HepG2 (cell line): ENCODE results near the gene CEBPZOS. TPM values are rescaled to one million over a fixed set of nuclear protein-coding genes. Genes with fewer than 3 reads are reported as not detected.

Source experiments
- ATAC-seq: fragments of 200-7000 bp; cut with Tn5 transposase; 3 replicates; pipeline ENCODE4 v1.9.1; 2020; ENCODE audit warnings: mild to moderate bottlenecking, moderate library complexity
- BruUV-seq: library from RNA; stranded (reverse); fragments of 400-500 nt; replicated peaks from 2 replicates; lab custom pipeline; 2021; lab: Mats Ljungman, UMichigan
- CTCF ChIA-PET: fragments of 300-600 bp; formaldehyde crosslinking; extraction: SDS; loops from one replicate; lab custom pipeline; 2021; ENCODE audit warnings: low total read pairs, inconsistent platforms, low intra/inter-chr PET ratio; lab: Yijun Ruan, JAX
- POLR2A ChIA-PET: fragments of 350-600 bp; sonication (Branson Sonifier 250); formaldehyde crosslinking; loops from one replicate; lab custom pipeline; 2020; ENCODE audit warnings: antibody characterized with exemption, inconsistent platforms; lab: Yijun Ruan, JAX
- DNase-seq: peaks from one replicate; pipeline ENCODE4 v3.0.0-alpha.2; 2015; ENCODE audit warnings: low spot score
- FAIRE-seq: peaks from 3 replicates; lab custom pipeline; 2011; peaks lifted over from hg19 to GRCh38; lab: Jason Lieb, UNC
- H2AFZ ChIP-seq: one replicate; pipeline ENCODE4 v1.6.1; 2011; ENCODE audit warnings: low read length, inconsistent platforms
- H3K27ac ChIP-seq: fragments of 300-600 bp; 3 replicates; pipeline ENCODE4 v1.8.0; 2011; ENCODE audit warnings: mixed run types, mild to moderate bottlenecking, mixed read lengths, low read length, inconsistent platforms; ENCODE audit not compliant: insufficient read depth; ENCODE audit errors: extremely low read length
- H3K27me3 ChIP-seq, 2 experiments: fragments of 200-600 bp in 1 of 2; 2 replicates in 1 of 2; 3 replicates in 1 of 2; pipeline versions ENCODE4 v1.6.0 to v1.8.0; 2011; ENCODE audit warnings: low read length in 2 of 2, mild to moderate bottlenecking in 2 of 2, moderate library complexity in 2 of 2, inconsistent platforms in 1 of 2; ENCODE audit not compliant: insufficient read depth in 2 of 2, control insufficient read depth in 1 of 2
- H3K36me3 ChIP-seq, 2 experiments: fragments of 200-600 bp in 1 of 2; replicated peaks in 1 of 2; 2 replicates in 1 of 2; 3 replicates in 1 of 2; pipeline versions ENCODE4 v1.5.1 to v1.8.0; 2011; ENCODE audit warnings: low read length in 2 of 2, inconsistent platforms in 1 of 2; ENCODE audit not compliant: insufficient read depth in 2 of 2, control insufficient read depth in 1 of 2
- H3K4me1 ChIP-seq: 2 replicates; pipeline ENCODE4 v1.5.1; 2012; ENCODE audit warnings: low read length, inconsistent platforms; ENCODE audit not compliant: insufficient read depth
- H3K4me2 ChIP-seq: 2 replicates; pipeline ENCODE4 v1.6.0; 2011; ENCODE audit warnings: low read depth, low read length, inconsistent platforms
- H3K4me3 ChIP-seq, 3 experiments: fragments of 200-600 bp in 1 of 3; sonication (generic), shearing (Covaris generic) in 1 of 3; replicated peaks in 1 of 3; 2 replicates each; pipeline ENCODE4 v1.5.1; 2011 to 2016; ENCODE audit warnings: low read length in 3 of 3, inconsistent platforms in 2 of 3, low read depth in 2 of 3, mild to moderate bottlenecking in 2 of 3, control low read depth in 1 of 3, mixed read lengths in 1 of 3; ENCODE audit not compliant: insufficient read depth in 1 of 3
- H3K79me2 ChIP-seq: one replicate; pipeline ENCODE4 v1.6.1; 2011; ENCODE audit warnings: low read length, inconsistent platforms; ENCODE audit not compliant: insufficient read depth
- H3K9ac ChIP-seq: 2 replicates; pipeline ENCODE4 v1.6.0; 2011; ENCODE audit warnings: mild to moderate bottlenecking, low read depth, low read length, inconsistent platforms; ENCODE audit not compliant: insufficient read depth
- H3K9me3 ChIP-seq: 2 replicates; pipeline ENCODE4 v1.5.1; 2012; ENCODE audit warnings: mild to moderate bottlenecking, low read length
- H4K20me1 ChIP-seq: 2 replicates; pipeline ENCODE4 v1.6.0; 2011; ENCODE audit warnings: inconsistent platforms, mild to moderate bottlenecking, low read length, moderate library complexity; ENCODE audit not compliant: insufficient read depth
- EEA1 ChIP-seq: sonication (generic); formaldehyde crosslinking; IDR thresholded peaks from 2 replicates; pipeline ENCODE4 v1.5.1; 2020; ENCODE audit warnings: mild to moderate bottlenecking, missing genetic modification reagents, borderline replicate concordance
- GTF2F1 ChIP-seq: fragments of 150-350 bp; IDR thresholded peaks from 2 replicates; pipeline ENCODE4 v1.6.1; 2014; ENCODE audit warnings: low read length
- PATZ1 ChIP-seq: sonication (generic); formaldehyde crosslinking; IDR thresholded peaks from 2 replicates; pipeline ENCODE4 v1.4.0; 2020; ENCODE audit warnings: missing genetic modification reagents
- REST ChIP-seq, 2 experiments: IDR thresholded peaks; 2 replicates each; pipeline ENCODE4 v1.6.1; 2011 to 2012; ENCODE audit warnings: low read length in 2 of 2, borderline replicate concordance in 1 of 2, low read depth in 1 of 2, mild to moderate bottlenecking in 1 of 2, moderate library complexity in 1 of 2
- TEAD3 ChIP-seq: optimal IDR thresholded peaks from 2 replicates; pipeline ENCODE3; 2016; ENCODE audit warnings: borderline replicate concordance
- ZBTB7A ChIP-seq: sonication (generic); formaldehyde crosslinking; IDR thresholded peaks from 2 replicates; pipeline ENCODE4 v1.8.0; 2022; ENCODE audit warnings: mild to moderate bottlenecking, missing genetic modification reagents
- ZNF207 ChIP-seq: fragments of 450-650 bp; IDR thresholded peaks from 2 replicates; pipeline ENCODE4 v1.6.1; 2016; ENCODE audit warnings: antibody characterized with exemption, borderline replicate concordance
- WGBS: methylation state at CpG from one replicate; pipeline ENCODE4 v1.1.6; 2017; ENCODE audit warnings: low lambda C conversion rate; 5-methylcytosine and 5-hydroxymethylcytosine counted together
- in situ Hi-C: cut with HindIII; loops from 2 replicates; pipeline ENCODE4 v1.10.0; 2017; ENCODE audit warnings: low pct_unique_long_range_greater_than_20kb; ENCODE audit not compliant: extremely low pct_ligation_motif_present
- intact Hi-C: fragments of 100-400 bp; cut with micrococcal nuclease; formaldehyde crosslinking; loops from one replicate; pipeline ENCODE4 v1.10.0; 2022; ENCODE audit not compliant: unreplicated experiment
- polyA plus RNA-seq, 8 experiments: library from polyadenylated mRNA; depleted of rRNA in 3 of 8; stranded (reverse) in 7 of 8; unstranded in 1 of 8; fragments of >200 nt; fragmentation: Illumina TruSeq in 4 of 8; extraction: Trizol in 4 of 8; gene quantifications; 2 replicates each; pipeline versions ENCODE4 v1.2.1 to v1.2.3, GENCODE V29; 2011 to 2016; ENCODE audit warnings: low read depth in 4 of 8, missing spikeins in 1 of 8, mixed read lengths in 1 of 8; ENCODE audit not compliant: insufficient read depth in 1 of 8
- total RNA-seq, 5 experiments: library from RNA; depleted of rRNA; stranded (reverse); fragments of >200 nt; fragmentation: Illumina TruSeq; extraction: Trizol; gene quantifications; 2 replicates each; pipeline ENCODE4 v1.2.3, GENCODE V29; 2016; ENCODE audit warnings: low read depth in 1 of 5
- TF ChIP-seq, protein P1 (sequence below): sonication (generic); formaldehyde crosslinking; IDR thresholded peaks from 2 replicates; pipeline ENCODE4 v1.4.0; 2020; ENCODE audit warnings: missing genetic modification reagents
- TF ChIP-seq, protein P2 (sequence below): sonication (generic); formaldehyde crosslinking; IDR thresholded peaks from 2 replicates; pipeline ENCODE4 v1.4.0; 2020; ENCODE audit warnings: missing genetic modification reagents, borderline replicate concordance

Gene CEBPZOS
- total and polyA plus RNA-seq, 2 of the 13 experiments (the other 11 are each of a cell fraction or from before 2014, with no cell fraction given) = 18.6 to 44.7 TPM

- Histone ChIP-seq H3K27me3 (peaks cover 0 to 16% of the 10 kb centered on the region in 2 experiments; a peak in 2 of 5 replicates), H3K4me3 (no peak overlapping the region), H3K79me2 (no peaks in the 10 kb centered on the region), H3K27ac (no peak overlapping the region), H4K20me1 (no peaks in the 10 kb centered on the region), H3K9me3 (no peaks in the 10 kb centered on the region), H3K9ac (no peak overlapping the region), H3K4me1 (peaks cover 15% of the 10 kb centered on the region), H3K36me3 (no peaks in the 10 kb centered on the region), H2AFZ (no peak overlapping the region), H3K4me2 (no peak overlapping the region)
- in situ Hi-C loops (loop anchor here (25.0 kb wide), 1 partner anchor 714 kb away; no protein-coding TSS in a partner anchor), intact Hi-C loops (no loop called here)
- no TSS peak for BruUV-seq
- no peak for ATAC-seq
- FAIRE-seq = no peak
- DNase-seq = no peak
- ChIA-PET CTCF (no interaction called here), POLR2A (no interaction called here)
- TF ChIP-seq PATZ1 (CRISPR knock-in tag) (no peak), TEAD3 (CRISPR knock-in tag) (no peak), ZNF207 (no peak), EEA1 (CRISPR knock-in tag) (no peak), REST (IDR thresholded peaks at IDR 0.05; ENCODE audit: borderline replicate concordance in 1 of 2, low read depth in 1 of 2, low read length in 2 of 2) (no peak), ZBTB7A (CRISPR knock-in tag) (no peak), GTF2F1 (no peak)
- TF ChIP-seq, protein P1, sequence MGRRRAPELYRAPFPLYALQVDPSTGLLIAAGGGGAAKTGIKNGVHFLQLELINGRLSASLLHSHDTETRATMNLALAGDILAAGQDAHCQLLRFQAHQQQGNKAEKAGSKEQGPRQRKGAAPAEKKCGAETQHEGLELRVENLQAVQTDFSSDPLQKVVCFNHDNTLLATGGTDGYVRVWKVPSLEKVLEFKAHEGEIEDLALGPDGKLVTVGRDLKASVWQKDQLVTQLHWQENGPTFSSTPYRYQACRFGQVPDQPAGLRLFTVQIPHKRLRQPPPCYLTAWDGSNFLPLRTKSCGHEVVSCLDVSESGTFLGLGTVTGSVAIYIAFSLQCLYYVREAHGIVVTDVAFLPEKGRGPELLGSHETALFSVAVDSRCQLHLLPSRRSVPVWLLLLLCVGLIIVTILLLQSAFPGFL (CRISPR knock-in tag) = no peak
- TF ChIP-seq, protein P2, sequence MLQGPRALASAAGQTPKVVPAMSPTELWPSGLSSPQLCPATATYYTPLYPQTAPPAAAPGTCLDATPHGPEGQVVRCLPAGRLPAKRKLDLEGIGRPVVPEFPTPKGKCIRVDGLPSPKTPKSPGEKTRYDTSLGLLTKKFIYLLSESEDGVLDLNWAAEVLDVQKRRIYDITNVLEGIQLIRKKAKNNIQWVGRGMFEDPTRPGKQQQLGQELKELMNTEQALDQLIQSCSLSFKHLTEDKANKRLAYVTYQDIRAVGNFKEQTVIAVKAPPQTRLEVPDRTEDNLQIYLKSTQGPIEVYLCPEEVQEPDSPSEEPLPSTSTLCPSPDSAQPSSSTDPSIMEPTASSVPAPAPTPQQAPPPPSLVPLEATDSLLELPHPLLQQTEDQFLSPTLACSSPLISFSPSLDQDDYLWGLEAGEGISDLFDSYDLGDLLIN (CRISPR knock-in tag) = no peak
- 79% methylated on average over 1 of the region's 1 CpG for WGBS
Measured at GRCh38 chr2:37173741-37174140, 22.6 kb upstream of the CEBPZOS start.
